HepG2 (cell line): ENCODE data around the gene UBL4B. TPM values are rescaled to one million over a fixed set of nuclear protein-coding genes. Genes with fewer than 3 reads are reported as not detected.

ENCODE experiments used
- ATAC-seq: fragments of 200-7000 bp; cut with Tn5 transposase; 3 replicates; pipeline ENCODE4 v1.9.1; 2020; ENCODE audit warnings: mild to moderate bottlenecking, moderate library complexity
- BruUV-seq: library from RNA; stranded (reverse); fragments of 400-500 nt; replicated peaks from 2 replicates; lab custom pipeline; 2021; lab: Mats Ljungman, UMichigan
- CTCF ChIA-PET: fragments of 300-600 bp; formaldehyde crosslinking; extraction: SDS; loops from one replicate; lab custom pipeline; 2021; ENCODE audit warnings: low total read pairs, inconsistent platforms, low intra/inter-chr PET ratio; lab: Yijun Ruan, JAX
- POLR2A ChIA-PET: fragments of 350-600 bp; sonication (Branson Sonifier 250); formaldehyde crosslinking; loops from one replicate; lab custom pipeline; 2020; ENCODE audit warnings: antibody characterized with exemption, inconsistent platforms; lab: Yijun Ruan, JAX
- DNase-seq: peaks from one replicate; pipeline ENCODE4 v3.0.0-alpha.2; 2015; ENCODE audit warnings: low spot score
- FAIRE-seq: peaks from 3 replicates; lab custom pipeline; 2011; peaks lifted over from hg19 to GRCh38; lab: Jason Lieb, UNC
- H2AFZ ChIP-seq: one replicate; pipeline ENCODE4 v1.6.1; 2011; ENCODE audit warnings: low read length, inconsistent platforms
- H3K27ac ChIP-seq: fragments of 300-600 bp; 3 replicates; pipeline ENCODE4 v1.8.0; 2011; ENCODE audit warnings: mixed run types, mild to moderate bottlenecking, mixed read lengths, low read length, inconsistent platforms; ENCODE audit not compliant: insufficient read depth; ENCODE audit errors: extremely low read length
- H3K27me3 ChIP-seq, 2 experiments: fragments of 200-600 bp in 1 of 2; 2 replicates in 1 of 2; 3 replicates in 1 of 2; pipeline versions ENCODE4 v1.6.0 to v1.8.0; 2011; ENCODE audit warnings: low read length in 2 of 2, mild to moderate bottlenecking in 2 of 2, moderate library complexity in 2 of 2, inconsistent platforms in 1 of 2; ENCODE audit not compliant: insufficient read depth in 2 of 2, control insufficient read depth in 1 of 2
- H3K36me3 ChIP-seq, 2 experiments: fragments of 200-600 bp in 1 of 2; replicated peaks in 1 of 2; 2 replicates in 1 of 2; 3 replicates in 1 of 2; pipeline versions ENCODE4 v1.5.1 to v1.8.0; 2011; ENCODE audit warnings: low read length in 2 of 2, inconsistent platforms in 1 of 2; ENCODE audit not compliant: insufficient read depth in 2 of 2, control insufficient read depth in 1 of 2
- H3K4me1 ChIP-seq: 2 replicates; pipeline ENCODE4 v1.5.1; 2012; ENCODE audit warnings: low read length, inconsistent platforms; ENCODE audit not compliant: insufficient read depth
- H3K4me2 ChIP-seq: 2 replicates; pipeline ENCODE4 v1.6.0; 2011; ENCODE audit warnings: low read depth, low read length, inconsistent platforms
- H3K4me3 ChIP-seq, 3 experiments: fragments of 200-600 bp in 1 of 3; sonication (generic), shearing (Covaris generic) in 1 of 3; replicated peaks in 1 of 3; 2 replicates each; pipeline ENCODE4 v1.5.1; 2011 to 2016; ENCODE audit warnings: low read length in 3 of 3, inconsistent platforms in 2 of 3, low read depth in 2 of 3, mild to moderate bottlenecking in 2 of 3, control low read depth in 1 of 3, mixed read lengths in 1 of 3; ENCODE audit not compliant: insufficient read depth in 1 of 3
- H3K79me2 ChIP-seq: one replicate; pipeline ENCODE4 v1.6.1; 2011; ENCODE audit warnings: low read length, inconsistent platforms; ENCODE audit not compliant: insufficient read depth
- H3K9ac ChIP-seq: 2 replicates; pipeline ENCODE4 v1.6.0; 2011; ENCODE audit warnings: mild to moderate bottlenecking, low read depth, low read length, inconsistent platforms; ENCODE audit not compliant: insufficient read depth
- H3K9me3 ChIP-seq: 2 replicates; pipeline ENCODE4 v1.5.1; 2012; ENCODE audit warnings: mild to moderate bottlenecking, low read length
- H4K20me1 ChIP-seq: 2 replicates; pipeline ENCODE4 v1.6.0; 2011; ENCODE audit warnings: inconsistent platforms, mild to moderate bottlenecking, low read length, moderate library complexity; ENCODE audit not compliant: insufficient read depth
- ARHGAP35 ChIP-seq: sonication (generic); formaldehyde crosslinking; IDR thresholded peaks from 2 replicates; pipeline ENCODE4 v1.9.0; 2022; ENCODE audit warnings: mild to moderate bottlenecking, inconsistent platforms, moderate library complexity, missing genetic modification reagents, borderline replicate concordance
- ATF3 ChIP-seq: sonication (generic); formaldehyde crosslinking; IDR thresholded peaks from 2 replicates; pipeline ENCODE4 v1.4.0; 2020; ENCODE audit warnings: missing genetic modification reagents
- ELF3 ChIP-seq: IDR thresholded peaks from 2 replicates; pipeline ENCODE4 v1.6.1; 2016; ENCODE audit warnings: missing genetic modification reagents, missing compliant biosample characterization
- GABPB1 ChIP-seq: IDR thresholded peaks from 2 replicates; pipeline ENCODE4 v1.6.1; 2016; ENCODE audit warnings: mild to moderate bottlenecking, missing genetic modification reagents, moderate library complexity, missing compliant biosample characterization
- IRF9 ChIP-seq: sonication (generic); formaldehyde crosslinking; IDR thresholded peaks from 2 replicates; pipeline ENCODE4 v1.8.0; 2022; ENCODE audit warnings: missing genetic modification reagents, mild to moderate bottlenecking, borderline replicate concordance
- IRX3 ChIP-seq: sonication (generic); formaldehyde crosslinking; IDR thresholded peaks from 2 replicates; pipeline ENCODE4 v1.8.1; 2023; ENCODE audit warnings: mild to moderate bottlenecking, low read depth, missing genetic modification reagents, borderline replicate concordance
- MNT ChIP-seq: fragments of 450-650 bp; IDR thresholded peaks from 2 replicates; pipeline ENCODE4 v1.6.1; 2016
- ZBTB26 ChIP-seq: IDR thresholded peaks from 2 replicates; pipeline ENCODE4 v1.6.1; 2016; ENCODE audit warnings: missing compliant biosample characterization, missing genetic modification reagents, borderline replicate concordance
- ZNF33A ChIP-seq: sonication (generic); formaldehyde crosslinking; IDR thresholded peaks from 2 replicates; pipeline ENCODE4 v1.5.1; 2020; ENCODE audit warnings: missing genetic modification reagents, mild to moderate bottlenecking, moderate library complexity, borderline replicate concordance
- ZNF569 ChIP-seq: sonication (generic); formaldehyde crosslinking; IDR thresholded peaks from 2 replicates; pipeline ENCODE4 v1.5.0; 2020; ENCODE audit warnings: mild to moderate bottlenecking, missing genetic modification reagents, moderate library complexity, borderline replicate concordance
- WGBS: methylation state at CpG from one replicate; pipeline ENCODE4 v1.1.6; 2017; ENCODE audit warnings: low lambda C conversion rate; 5-methylcytosine and 5-hydroxymethylcytosine counted together
- in situ Hi-C: cut with HindIII; loops from 2 replicates; pipeline ENCODE4 v1.10.0; 2017; ENCODE audit warnings: low pct_unique_long_range_greater_than_20kb; ENCODE audit not compliant: extremely low pct_ligation_motif_present
- intact Hi-C: fragments of 100-400 bp; cut with micrococcal nuclease; formaldehyde crosslinking; loops from one replicate; pipeline ENCODE4 v1.10.0; 2022; ENCODE audit not compliant: unreplicated experiment
- polyA plus RNA-seq, 8 experiments: library from polyadenylated mRNA; depleted of rRNA in 3 of 8; stranded (reverse) in 7 of 8; unstranded in 1 of 8; fragments of >200 nt; fragmentation: Illumina TruSeq in 4 of 8; extraction: Trizol in 4 of 8; gene quantifications; 2 replicates each; pipeline versions ENCODE4 v1.2.1 to v1.2.3, GENCODE V29; 2011 to 2016; ENCODE audit warnings: low read depth in 4 of 8, missing spikeins in 1 of 8, mixed read lengths in 1 of 8; ENCODE audit not compliant: insufficient read depth in 1 of 8
- total RNA-seq, 5 experiments: library from RNA; depleted of rRNA; stranded (reverse); fragments of >200 nt; fragmentation: Illumina TruSeq; extraction: Trizol; gene quantifications; 2 replicates each; pipeline ENCODE4 v1.2.3, GENCODE V29; 2016; ENCODE audit warnings: low read depth in 1 of 5
- TF ChIP-seq, protein P1 (sequence below): sonication (generic); formaldehyde crosslinking; IDR thresholded peaks from 2 replicates; pipeline ENCODE4 v1.4.0; 2020; ENCODE audit warnings: missing genetic modification reagents, borderline replicate concordance
- TF ChIP-seq, protein P2 (sequence below): sonication (generic); formaldehyde crosslinking; IDR thresholded peaks from 2 replicates; pipeline ENCODE4 v1.5.1; 2020; ENCODE audit warnings: mild to moderate bottlenecking, missing genetic modification reagents, moderate library complexity

UBL4B gene
- total and polyA plus RNA-seq, 2 of the 13 experiments (the other 11 are each of a cell fraction or from before 2014, with no cell fraction given), result not detected

DNA sequence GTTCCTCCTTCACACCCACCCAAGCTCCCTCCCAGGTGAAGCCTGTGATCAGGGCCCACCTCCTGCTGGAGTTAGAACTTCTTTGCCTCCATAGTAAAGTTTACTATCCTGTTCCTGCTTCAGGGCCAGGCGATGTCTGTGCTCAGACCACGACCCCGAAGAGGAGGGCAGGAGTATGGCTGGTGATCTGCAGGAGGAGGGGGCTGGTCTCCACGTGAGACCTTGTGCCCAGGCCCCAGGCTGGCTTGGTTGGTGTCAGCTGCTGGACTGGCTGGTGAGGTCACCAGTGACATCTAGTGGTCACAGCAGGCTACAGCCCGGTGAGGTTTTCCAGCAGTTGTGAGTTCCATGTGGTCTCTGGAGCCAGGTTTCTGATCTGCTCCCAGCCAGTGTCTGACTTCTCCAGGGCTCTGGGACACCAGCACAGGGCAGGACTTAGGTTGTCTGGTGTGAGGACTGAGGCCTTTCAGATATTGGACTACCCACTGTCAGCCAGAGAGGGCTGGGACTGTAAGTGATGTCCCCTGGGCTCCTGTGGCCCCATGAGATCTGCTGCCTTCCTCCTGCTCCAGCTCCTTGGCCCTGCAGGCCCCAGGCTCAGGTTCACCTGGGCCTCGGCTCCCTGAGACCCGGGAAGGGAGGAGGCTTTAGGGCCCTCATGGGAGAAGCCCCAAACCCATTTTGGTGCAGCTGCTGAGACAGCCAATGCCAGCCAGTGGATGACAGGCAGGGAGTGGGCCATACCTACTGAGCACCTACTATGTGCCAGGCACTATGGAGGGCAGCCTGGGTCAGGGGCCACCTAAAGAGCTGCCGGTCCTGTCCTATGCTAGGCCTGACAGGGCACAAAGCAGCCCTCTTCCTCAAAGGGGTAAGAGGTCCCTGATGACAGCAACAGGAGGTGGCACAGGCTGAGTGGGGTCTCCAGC is 6.0 kb upstream of the UBL4B start:
- H3K36me3 ChIP-seq, result no peaks in the 10 kb centered on the region
- H3K79me2 ChIP-seq, result no peaks in the 10 kb centered on the region
- H3K27ac ChIP-seq, result no peak overlapping the region
- H3K4me3 ChIP-seq, result no peak overlapping the region
- peak; percentile 80 for FAIRE-seq
- no peak overlapping the region for H3K9ac ChIP-seq
- 0% methylated on average over 4 of the region's 8 CpGs for WGBS
- in situ Hi-C loops (loop anchor here (5.0 kb wide), 1 partner anchor 54 kb away; no protein-coding TSS in a partner anchor), intact Hi-C loops (loop anchor here (1.0 to 2.0 kb wide), 3 partner anchors 18 to 75 kb away; no protein-coding TSS in a partner anchor)
- peaks cover 5 to 39% of the 10 kb centered on the region in 2 experiments; a peak in 4 of 5 replicates for H3K27me3 ChIP-seq
- peak; percentile 56 for DNase-seq
- BruUV-seq, result no TSS peak
- no peaks in the 10 kb centered on the region for H4K20me1 ChIP-seq
- POLR2A ChIA-PET, result interaction anchor here (1.0 kb wide), 1 partner anchor 54 kb away, joined by 3 read pairs; no protein-coding TSS in a partner anchor
- H3K9me3 ChIP-seq, result no peaks in the 10 kb centered on the region
- no peak overlapping the region for H2AFZ ChIP-seq
- H3K4me1 ChIP-seq, result no peaks in the 10 kb centered on the region
- ATAC-seq, result peak; percentile 94
- no peak overlapping the region; the same call in 1 of the 2 replicates for H3K4me2 ChIP-seq
- CTCF ChIA-PET, result interaction anchor here (0.6 to 2.0 kb wide), 5 partner anchors 17 to 77 kb away, joined by 3 to 20 read pairs (median 9); no protein-coding TSS in a partner anchor
- TF ChIP-seq ATF3 (CRISPR knock-in tag) (no peak), ZNF33A (CRISPR knock-in tag) (no peak), ARHGAP35 (no peak), ZNF569 (CRISPR knock-in tag) (no peak), ZBTB26 (CRISPR knock-in tag) (peak; percentile 53; the same call in 1 of the 2 replicates), IRX3 (CRISPR knock-in tag) (no peak), ELF3 (CRISPR knock-in tag) (no peak), IRF9 (CRISPR knock-in tag) (0 out of 2 replicates have a peak, but pooled peaks have one; percentile 48), GABPB1 (CRISPR knock-in tag) (0 out of 2 replicates have a peak, but pooled peaks have one; percentile 12), MNT (no peak)
- TF ChIP-seq, protein P1, sequence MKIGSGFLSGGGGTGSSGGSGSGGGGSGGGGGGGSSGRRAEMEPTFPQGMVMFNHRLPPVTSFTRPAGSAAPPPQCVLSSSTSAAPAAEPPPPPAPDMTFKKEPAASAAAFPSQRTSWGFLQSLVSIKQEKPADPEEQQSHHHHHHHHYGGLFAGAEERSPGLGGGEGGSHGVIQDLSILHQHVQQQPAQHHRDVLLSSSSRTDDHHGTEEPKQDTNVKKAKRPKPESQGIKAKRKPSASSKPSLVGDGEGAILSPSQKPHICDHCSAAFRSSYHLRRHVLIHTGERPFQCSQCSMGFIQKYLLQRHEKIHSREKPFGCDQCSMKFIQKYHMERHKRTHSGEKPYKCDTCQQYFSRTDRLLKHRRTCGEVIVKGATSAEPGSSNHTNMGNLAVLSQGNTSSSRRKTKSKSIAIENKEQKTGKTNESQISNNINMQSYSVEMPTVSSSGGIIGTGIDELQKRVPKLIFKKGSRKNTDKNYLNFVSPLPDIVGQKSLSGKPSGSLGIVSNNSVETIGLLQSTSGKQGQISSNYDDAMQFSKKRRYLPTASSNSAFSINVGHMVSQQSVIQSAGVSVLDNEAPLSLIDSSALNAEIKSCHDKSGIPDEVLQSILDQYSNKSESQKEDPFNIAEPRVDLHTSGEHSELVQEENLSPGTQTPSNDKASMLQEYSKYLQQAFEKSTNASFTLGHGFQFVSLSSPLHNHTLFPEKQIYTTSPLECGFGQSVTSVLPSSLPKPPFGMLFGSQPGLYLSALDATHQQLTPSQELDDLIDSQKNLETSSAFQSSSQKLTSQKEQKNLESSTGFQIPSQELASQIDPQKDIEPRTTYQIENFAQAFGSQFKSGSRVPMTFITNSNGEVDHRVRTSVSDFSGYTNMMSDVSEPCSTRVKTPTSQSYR (CRISPR knock-in tag), result no peak
- TF ChIP-seq, protein P2, sequence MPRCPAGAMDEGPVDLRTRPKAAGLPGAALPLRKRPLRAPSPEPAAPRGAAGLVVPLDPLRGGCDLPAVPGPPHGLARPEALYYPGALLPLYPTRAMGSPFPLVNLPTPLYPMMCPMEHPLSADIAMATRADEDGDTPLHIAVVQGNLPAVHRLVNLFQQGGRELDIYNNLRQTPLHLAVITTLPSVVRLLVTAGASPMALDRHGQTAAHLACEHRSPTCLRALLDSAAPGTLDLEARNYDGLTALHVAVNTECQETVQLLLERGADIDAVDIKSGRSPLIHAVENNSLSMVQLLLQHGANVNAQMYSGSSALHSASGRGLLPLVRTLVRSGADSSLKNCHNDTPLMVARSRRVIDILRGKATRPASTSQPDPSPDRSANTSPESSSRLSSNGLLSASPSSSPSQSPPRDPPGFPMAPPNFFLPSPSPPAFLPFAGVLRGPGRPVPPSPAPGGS (CRISPR knock-in tag), result no peak
